Prostate gland (tissue), 2 donors: ENCODE results near the gene VOPP1. TPM values are rescaled to one million over a fixed set of nuclear protein-coding genes. Genes with fewer than 3 reads are reported as not detected.

Source experiments
- DNase-seq: peaks from one replicate; pipeline ENCODE4 v3.0.0-alpha.2; 2019; ENCODE audit warnings: low spot score
- H3K27ac ChIP-seq, 2 donors: fragments of 200-600 bp; sonication (generic); 2 replicates each; pipeline ENCODE4 v1.5.1; 2017 to 2019
- H3K27me3 ChIP-seq: fragments of 200-600 bp; sonication (generic); replicated peaks from 2 replicates; pipeline ENCODE4 v1.5.1; 2019; ENCODE audit not compliant: insufficient read depth
- H3K36me3 ChIP-seq, 2 donors: fragments of 200-600 bp; sonication (generic); 1 replicate in 1 of 2; 2 replicates in 1 of 2; pipeline versions ENCODE4 v1.5.1 to v1.8.1; 2017 to 2019
- H3K4me1 ChIP-seq: fragments of 200-600 bp; sonication (generic); replicated peaks from 2 replicates; pipeline ENCODE4 v1.5.1; 2019
- H3K4me3 ChIP-seq, 2 donors: fragments of 200-600 bp; sonication (generic); 2 replicates each; pipeline ENCODE4 v1.5.1; 2017 to 2019
- H3K9me3 ChIP-seq: fragments of 200-600 bp; sonication (generic); 2 replicates; pipeline ENCODE4 v1.5.1; 2017
- POLR2A ChIP-seq: fragments of 450-650 bp; IDR thresholded peaks from one replicate; pipeline ENCODE4 v1.6.1; 2016; ENCODE audit warnings: antibody characterized with exemption, mild to moderate bottlenecking
- POLR2AphosphoS5 ChIP-seq: sonication (generic); formaldehyde crosslinking; IDR thresholded peaks from one replicate; pipeline ENCODE4 v1.6.1; 2017; ENCODE audit warnings: antibody characterized with exemption
- whole genome bisulfite sequencing: methylation state at CpG from one replicate; pipeline ENCODE4 v1.1.5; 2018; 5-methylcytosine and 5-hydroxymethylcytosine counted together
- intact Hi-C: fragments of 100-400 bp; cut with DNase I; formaldehyde crosslinking; loops from one replicate; pipeline ENCODE4 v1.14.2; 2022
- total RNA-seq, 2 donors: library from RNA; depleted of rRNA; stranded (reverse); fragments of >200 nt; gene quantifications; one replicate each; pipeline ENCODE4 v1.1.0, GENCODE V29; 2016
- TF ChIP-seq, protein P1 (sequence below), 4 experiments: fragments of 200-600 bp in 2 of 4; fragments of 450-650 bp in 2 of 4; sonication (generic) in 2 of 4; IDR thresholded peaks; 1 replicate in 3 of 4; 2 replicates in 1 of 4; pipeline ENCODE4 v1.5.1; 2016 to 2019; ENCODE audit warnings: antibody characterized with exemption in 4 of 4, mild to moderate bottlenecking in 2 of 4, moderate library complexity in 2 of 4

The VOPP1 gene
- total RNA-seq, 2 donors from 2014 or later = 29.4 to 46.6 TPM

DNA sequence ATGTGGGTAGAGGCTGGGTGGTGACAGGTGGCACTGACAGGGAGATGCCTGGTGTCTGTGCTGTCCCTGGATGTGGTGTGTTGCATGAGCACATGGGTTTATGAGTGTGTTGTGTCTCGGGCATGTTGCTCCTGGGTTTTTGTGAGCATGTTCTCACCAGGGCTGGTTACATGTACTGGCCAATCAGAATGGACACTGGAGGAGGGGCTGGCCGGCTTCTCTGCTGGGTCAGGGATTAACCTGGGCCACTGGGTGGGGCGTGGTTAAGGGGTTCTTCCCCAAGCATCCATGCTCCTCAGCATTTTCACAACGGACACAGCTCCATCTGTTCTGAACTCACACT lies 20.8 kb upstream of the VOPP1 start:
- H3K27me3 ChIP-seq = no peaks in the 10 kb centered on the region
- H3K4me1 ChIP-seq = no peaks in the 10 kb centered on the region
- no peaks in the 10 kb centered on the region for H3K36me3 ChIP-seq
- TF ChIP-seq POLR2A = no peak
- TF ChIP-seq POLR2AphosphoS5 = no peak
- TF ChIP-seq, protein P1, sequence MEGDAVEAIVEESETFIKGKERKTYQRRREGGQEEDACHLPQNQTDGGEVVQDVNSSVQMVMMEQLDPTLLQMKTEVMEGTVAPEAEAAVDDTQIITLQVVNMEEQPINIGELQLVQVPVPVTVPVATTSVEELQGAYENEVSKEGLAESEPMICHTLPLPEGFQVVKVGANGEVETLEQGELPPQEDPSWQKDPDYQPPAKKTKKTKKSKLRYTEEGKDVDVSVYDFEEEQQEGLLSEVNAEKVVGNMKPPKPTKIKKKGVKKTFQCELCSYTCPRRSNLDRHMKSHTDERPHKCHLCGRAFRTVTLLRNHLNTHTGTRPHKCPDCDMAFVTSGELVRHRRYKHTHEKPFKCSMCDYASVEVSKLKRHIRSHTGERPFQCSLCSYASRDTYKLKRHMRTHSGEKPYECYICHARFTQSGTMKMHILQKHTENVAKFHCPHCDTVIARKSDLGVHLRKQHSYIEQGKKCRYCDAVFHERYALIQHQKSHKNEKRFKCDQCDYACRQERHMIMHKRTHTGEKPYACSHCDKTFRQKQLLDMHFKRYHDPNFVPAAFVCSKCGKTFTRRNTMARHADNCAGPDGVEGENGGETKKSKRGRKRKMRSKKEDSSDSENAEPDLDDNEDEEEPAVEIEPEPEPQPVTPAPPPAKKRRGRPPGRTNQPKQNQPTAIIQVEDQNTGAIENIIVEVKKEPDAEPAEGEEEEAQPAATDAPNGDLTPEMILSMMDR (IDR thresholded peaks at IDR 0.05) = no peak
- no peaks in the 10 kb centered on the region for H3K9me3 ChIP-seq
- no peak for DNase-seq
- intact Hi-C loops = no loop called here
- H3K4me3 ChIP-seq = no peak overlapping the region
- 85% methylated on average over 4 of the region's 4 CpGs for WGBS
- no peak overlapping the region for H3K27ac ChIP-seq

DNA sequence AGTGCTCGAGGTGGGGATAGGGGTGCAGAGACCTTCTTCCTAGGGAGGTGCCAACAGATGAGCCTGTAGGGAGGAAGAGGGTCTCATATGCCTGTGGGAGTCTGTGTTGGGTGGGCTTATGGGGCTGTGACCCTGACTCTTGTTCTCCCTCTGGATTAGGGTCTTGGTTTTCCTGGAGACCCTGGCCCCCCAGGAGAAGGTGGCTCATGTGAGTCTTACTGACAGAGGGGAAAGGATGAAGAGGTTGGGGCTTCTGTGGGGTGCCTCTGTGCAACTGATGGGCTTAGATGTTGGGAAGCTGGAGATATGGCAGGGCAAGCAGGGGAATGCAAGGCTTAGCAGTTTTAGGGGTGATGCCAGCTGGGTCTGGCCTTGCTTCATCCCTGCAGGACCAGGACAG lies 20.2 kb upstream of the VOPP1 start:
- no peaks in the 10 kb centered on the region for H3K9me3 ChIP-seq
- 95% methylated on average over 1 of the region's 1 CpG for WGBS

DNA sequence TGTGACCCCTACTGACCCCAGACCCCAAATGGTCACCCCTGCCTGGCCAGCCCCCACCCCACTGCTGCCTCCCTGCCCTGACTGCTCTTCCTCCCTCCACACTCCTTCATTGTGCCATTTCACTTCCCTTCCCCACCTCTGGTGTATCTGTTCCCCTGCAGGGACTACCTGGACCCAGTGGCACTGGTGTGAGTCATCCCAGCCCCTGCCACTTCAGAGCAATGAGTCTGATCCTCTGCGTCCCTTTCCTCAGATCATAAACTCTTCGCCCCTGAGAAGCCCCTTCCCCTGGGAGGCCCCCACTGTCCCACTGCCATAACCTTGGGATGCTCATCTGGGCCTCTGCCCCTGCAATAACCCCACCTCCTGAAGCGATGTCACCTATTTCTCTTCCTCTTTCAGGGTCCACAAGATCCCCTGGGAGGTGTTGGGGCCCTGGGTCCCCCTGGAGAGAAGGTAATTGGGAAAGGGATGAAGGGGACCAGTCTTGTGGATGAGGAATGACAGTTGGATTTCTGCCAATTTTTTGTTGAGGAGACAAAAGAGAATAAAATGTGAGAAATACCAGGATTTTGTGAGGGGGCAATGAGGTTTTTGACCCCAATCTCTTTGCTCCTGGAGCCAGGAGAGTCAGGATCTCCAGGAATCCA lies 19.1 kb upstream of the VOPP1 start:
- H3K36me3 ChIP-seq = no peaks in the 10 kb centered on the region
- no peaks in the 10 kb centered on the region for H3K9me3 ChIP-seq
- 76% methylated on average over 3 of the region's 3 CpGs for WGBS
- H3K27ac ChIP-seq = no peak overlapping the region
- no peaks in the 10 kb centered on the region for H3K4me1 ChIP-seq
- no peak for DNase-seq
- no peak overlapping the region for H3K4me3 ChIP-seq
- H3K27me3 ChIP-seq = no peaks in the 10 kb centered on the region
- intact Hi-C loops = no loop called here
- TF ChIP-seq POLR2A (no peak), POLR2AphosphoS5 (no peak)
- TF ChIP-seq, protein P1 (IDR thresholded peaks at IDR 0.05) = no peak

More for the DNA sequence above, 20.2 kb upstream of the VOPP1 start:
- TF ChIP-seq, protein P1 (IDR thresholded peaks at IDR 0.05) = no peak
- no peak for TF ChIP-seq POLR2AphosphoS5
- no peak for TF ChIP-seq POLR2A
- Histone ChIP-seq H3K4me3 (no peak overlapping the region), H3K27ac (no peak overlapping the region), H3K27me3 (no peaks in the 10 kb centered on the region), H3K4me1 (no peaks in the 10 kb centered on the region), H3K36me3 (no peaks in the 10 kb centered on the region)
- no peak for DNase-seq
- intact Hi-C loops = no loop called here

DNA sequence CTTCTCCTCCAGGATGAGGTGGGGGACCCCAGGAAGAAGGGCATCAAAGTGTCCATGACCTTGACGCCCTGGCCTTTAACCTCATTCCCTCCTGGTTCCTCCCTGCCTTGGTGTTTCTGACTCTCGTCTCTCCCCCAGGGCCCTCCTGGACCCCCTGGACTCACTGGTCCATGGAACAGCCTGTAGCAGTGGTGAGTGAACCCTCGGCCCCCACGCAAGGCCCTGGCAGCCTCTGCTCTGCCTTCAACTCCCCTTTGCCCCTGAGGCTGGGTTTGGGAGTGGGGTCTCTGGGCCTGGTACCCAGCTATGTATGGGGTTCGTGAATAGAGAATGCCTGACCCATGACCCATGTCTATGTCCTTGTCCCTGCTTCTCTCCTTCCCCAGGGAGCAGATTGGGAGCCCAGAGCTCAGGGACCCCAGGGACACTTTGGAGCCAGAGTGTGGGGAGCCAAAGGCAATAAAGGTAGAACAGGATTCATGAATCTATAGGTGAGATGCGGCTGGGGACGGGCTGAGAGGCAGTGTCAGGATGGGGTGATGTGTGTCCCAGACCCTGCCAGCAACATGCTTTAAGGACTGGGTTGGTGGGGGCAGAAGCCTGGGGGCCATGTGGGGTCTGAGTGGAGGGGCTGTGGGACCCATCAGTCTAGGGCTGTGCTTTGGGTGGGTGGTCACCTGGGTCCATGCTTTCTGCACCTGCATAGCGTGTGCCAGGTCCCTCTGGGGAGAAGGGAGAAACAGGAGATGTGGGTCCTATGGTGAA lies 18.4 kb upstream of the VOPP1 start:
- Histone ChIP-seq H3K9me3 (no peaks in the 10 kb centered on the region), H3K27ac (no peak overlapping the region), H3K27me3 (no peaks in the 10 kb centered on the region), H3K4me1 (no peaks in the 10 kb centered on the region), H3K36me3 (no peaks in the 10 kb centered on the region), H3K4me3 (no peak overlapping the region)
- DNase-seq = no peak
- no peak for TF ChIP-seq POLR2AphosphoS5
- TF ChIP-seq POLR2A = no peak
- TF ChIP-seq, protein P1 (IDR thresholded peaks at IDR 0.05) = no peak
- intact Hi-C loops = no loop called here
- WGBS = 79% methylated on average over 8 of the region's 8 CpGs

DNA sequence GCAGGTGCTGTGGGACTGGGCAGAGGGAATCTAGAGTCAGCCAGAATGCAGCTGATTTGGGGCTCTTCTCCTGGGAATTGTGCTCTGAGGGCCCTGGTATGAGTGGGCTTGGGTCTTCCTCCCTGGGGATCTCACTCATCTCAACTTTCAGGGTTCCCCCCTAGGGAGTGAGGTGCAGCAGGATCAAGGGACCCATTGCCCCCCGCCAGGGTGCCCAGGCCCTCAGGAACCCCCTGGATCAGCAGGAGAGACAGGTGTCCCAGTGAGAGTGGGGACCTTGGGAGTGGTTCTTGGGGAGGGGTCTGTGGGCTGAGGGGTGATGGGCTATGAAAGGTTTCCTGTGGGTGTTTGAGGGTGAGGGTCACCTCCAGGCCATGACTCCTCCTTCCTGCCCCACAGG lies 17.6 kb upstream of the VOPP1 start:
- WGBS = no CpG with 5 or more reads among the region's 1 CpG
- Histone ChIP-seq H3K4me1 (no peaks in the 10 kb centered on the region), H3K27ac (no peak overlapping the region), H3K36me3 (no peaks in the 10 kb centered on the region), H3K9me3 (no peaks in the 10 kb centered on the region), H3K4me3 (no peak overlapping the region), H3K27me3 (no peaks in the 10 kb centered on the region)
- TF ChIP-seq, protein P1 (IDR thresholded peaks at IDR 0.05) = no peak
- no peak for TF ChIP-seq POLR2AphosphoS5
- TF ChIP-seq POLR2A = no peak
- intact Hi-C loops = no loop called here
- no peak for DNase-seq
